Smooth muscle cell (in vitro differentiated cells): ENCODE results near the gene OR4D2. TPM values are rescaled to one million over a fixed set of nuclear protein-coding genes. Genes with fewer than 3 reads are reported as not detected.

Source experiments
- DNase-seq: peaks from one replicate; lab custom pipeline; 2025; ENCODE audit not compliant: unreplicated experiment; lab: John Stamatoyannopoulos, UW
- H2AFZ ChIP-seq: fragments of 200-600 bp; sonication (generic); 2 replicates; pipeline ENCODE4 v1.6.0; 2016; ENCODE audit warnings: antibody characterized with exemption, low read depth, mild to moderate bottlenecking
- H3F3A ChIP-seq: fragments of 200-600 bp; sonication (generic); 2 replicates; pipeline ENCODE4 v1.6.0; 2017; ENCODE audit warnings: antibody characterized with exemption, low read depth
- H3K27ac ChIP-seq: fragments of 200-600 bp; sonication (generic); 2 replicates; pipeline ENCODE4 v1.5.1; 2016; ENCODE audit warnings: low read depth, mild to moderate bottlenecking
- H3K27me3 ChIP-seq: fragments of 200-600 bp; sonication (generic); 2 replicates; pipeline ENCODE4 v1.6.1; 2016; ENCODE audit warnings: low read depth, mild to moderate bottlenecking
- H3K36me3 ChIP-seq: fragments of 200-600 bp; sonication (generic); 2 replicates; pipeline ENCODE4 v1.5.1; 2016; ENCODE audit warnings: low read depth
- H3K4me1 ChIP-seq: fragments of 200-600 bp; sonication (generic); 2 replicates; pipeline ENCODE4 v1.5.1; 2016; ENCODE audit warnings: low read depth
- H3K4me2 ChIP-seq: fragments of 200-600 bp; sonication (generic); 2 replicates; pipeline ENCODE4 v1.6.0; 2016; ENCODE audit warnings: mild to moderate bottlenecking
- H3K4me3 ChIP-seq: fragments of 200-600 bp; sonication (generic); 2 replicates; pipeline ENCODE4 v1.5.1; 2016; ENCODE audit warnings: mild to moderate bottlenecking
- H3K79me2 ChIP-seq: fragments of 200-600 bp; sonication (generic); 2 replicates; pipeline ENCODE4 v1.6.0; 2016; ENCODE audit warnings: low read depth, mild to moderate bottlenecking
- H3K9ac ChIP-seq: fragments of 200-600 bp; sonication (generic); 2 replicates; pipeline ENCODE4 v1.6.0; 2016; ENCODE audit warnings: low read depth
- H3K9me3 ChIP-seq: fragments of 200-600 bp; sonication (generic); replicated peaks from 2 replicates; pipeline ENCODE4 v1.5.1; 2016; ENCODE audit warnings: low read depth
- H4K20me1 ChIP-seq: fragments of 200-600 bp; sonication (generic); 2 replicates; pipeline ENCODE4 v1.6.0; 2016; ENCODE audit warnings: low read depth
- WGBS: methylation state at CpG from one replicate; pipeline ENCODE4 v1.1.7; 2016; ENCODE audit warnings: low lambda C conversion rate; 5-methylcytosine and 5-hydroxymethylcytosine counted together
- polyA plus RNA-seq: library from polyadenylated mRNA; unstranded; fragments of >200 nt; fragmentation: Nextera tagmentation; extraction: Ambion mirVana; gene quantifications from 2 replicates; pipeline ENCODE4 v1.2.1, GENCODE V29; 2016
- total RNA-seq: library from RNA; depleted of rRNA; stranded (reverse); fragments of >200 nt; gene quantifications from 2 replicates; pipeline ENCODE4 v1.2.3, GENCODE V29; 2014
- TF ChIP-seq, protein P1 (sequence below): fragments of 200-600 bp; sonication (generic); IDR thresholded peaks from 2 replicates; pipeline ENCODE4 v1.5.1; 2017; ENCODE audit warnings: borderline replicate concordance, mild to moderate bottlenecking, antibody characterized with exemption; ENCODE audit not compliant: insufficient read depth, poor library complexity, severe bottlenecking

Gene OR4D2
- total and polyA plus RNA-seq, 2 experiments from 2014 or later = not detected

DNA sequence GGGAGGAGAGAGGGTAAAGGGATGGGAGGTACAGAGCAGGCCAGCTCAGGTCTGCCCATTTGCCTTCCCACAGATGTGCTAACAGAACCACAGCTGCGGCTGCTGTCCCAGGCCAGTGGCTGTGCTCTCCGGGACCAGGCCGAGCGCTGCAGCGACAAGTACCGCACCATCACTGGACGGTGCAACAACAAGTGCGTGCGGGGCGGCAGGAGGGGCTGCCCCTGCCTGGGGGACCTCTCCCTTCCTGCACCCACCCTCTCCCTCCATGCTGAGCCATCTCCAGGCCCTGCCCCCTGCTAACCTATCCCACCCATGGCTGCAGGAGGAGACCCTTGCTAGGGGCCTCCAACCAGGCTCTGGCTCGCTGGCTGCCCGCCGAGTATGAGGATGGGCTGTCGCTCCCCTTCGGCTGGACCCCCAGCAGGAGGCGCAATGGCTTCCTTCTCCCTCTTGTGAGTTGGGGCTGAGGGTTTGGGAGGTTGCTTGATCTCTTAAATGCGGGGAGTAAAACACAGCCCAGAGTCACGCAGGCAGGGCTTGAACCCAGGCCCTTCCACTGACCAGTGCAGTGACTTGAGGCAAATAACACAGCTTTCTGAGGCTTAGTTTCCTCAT is 27.0 kb downstream of the OR4D2 start:
- H3K4me2 ChIP-seq = no peak overlapping the region
- TF ChIP-seq, protein P1, sequence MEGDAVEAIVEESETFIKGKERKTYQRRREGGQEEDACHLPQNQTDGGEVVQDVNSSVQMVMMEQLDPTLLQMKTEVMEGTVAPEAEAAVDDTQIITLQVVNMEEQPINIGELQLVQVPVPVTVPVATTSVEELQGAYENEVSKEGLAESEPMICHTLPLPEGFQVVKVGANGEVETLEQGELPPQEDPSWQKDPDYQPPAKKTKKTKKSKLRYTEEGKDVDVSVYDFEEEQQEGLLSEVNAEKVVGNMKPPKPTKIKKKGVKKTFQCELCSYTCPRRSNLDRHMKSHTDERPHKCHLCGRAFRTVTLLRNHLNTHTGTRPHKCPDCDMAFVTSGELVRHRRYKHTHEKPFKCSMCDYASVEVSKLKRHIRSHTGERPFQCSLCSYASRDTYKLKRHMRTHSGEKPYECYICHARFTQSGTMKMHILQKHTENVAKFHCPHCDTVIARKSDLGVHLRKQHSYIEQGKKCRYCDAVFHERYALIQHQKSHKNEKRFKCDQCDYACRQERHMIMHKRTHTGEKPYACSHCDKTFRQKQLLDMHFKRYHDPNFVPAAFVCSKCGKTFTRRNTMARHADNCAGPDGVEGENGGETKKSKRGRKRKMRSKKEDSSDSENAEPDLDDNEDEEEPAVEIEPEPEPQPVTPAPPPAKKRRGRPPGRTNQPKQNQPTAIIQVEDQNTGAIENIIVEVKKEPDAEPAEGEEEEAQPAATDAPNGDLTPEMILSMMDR = no peak
- WGBS = 88% methylated on average over 18 of the region's 18 CpGs
- no peaks in the 10 kb centered on the region for H3F3A ChIP-seq
- H3K9me3 ChIP-seq = no peaks in the 10 kb centered on the region
- no peaks in the 10 kb centered on the region for H3K36me3 ChIP-seq
- H3K79me2 ChIP-seq = no peaks in the 10 kb centered on the region
- no peaks in the 10 kb centered on the region for H4K20me1 ChIP-seq
- H3K9ac ChIP-seq = no peak overlapping the region
- no peak overlapping the region for H3K4me3 ChIP-seq
- DNase-seq = no peak
- peaks cover 17% of the 10 kb centered on the region for H3K27me3 ChIP-seq
- H3K27ac ChIP-seq = no peak overlapping the region
- no peak overlapping the region for H2AFZ ChIP-seq
- H3K4me1 ChIP-seq = no peaks in the 10 kb centered on the region

DNA sequence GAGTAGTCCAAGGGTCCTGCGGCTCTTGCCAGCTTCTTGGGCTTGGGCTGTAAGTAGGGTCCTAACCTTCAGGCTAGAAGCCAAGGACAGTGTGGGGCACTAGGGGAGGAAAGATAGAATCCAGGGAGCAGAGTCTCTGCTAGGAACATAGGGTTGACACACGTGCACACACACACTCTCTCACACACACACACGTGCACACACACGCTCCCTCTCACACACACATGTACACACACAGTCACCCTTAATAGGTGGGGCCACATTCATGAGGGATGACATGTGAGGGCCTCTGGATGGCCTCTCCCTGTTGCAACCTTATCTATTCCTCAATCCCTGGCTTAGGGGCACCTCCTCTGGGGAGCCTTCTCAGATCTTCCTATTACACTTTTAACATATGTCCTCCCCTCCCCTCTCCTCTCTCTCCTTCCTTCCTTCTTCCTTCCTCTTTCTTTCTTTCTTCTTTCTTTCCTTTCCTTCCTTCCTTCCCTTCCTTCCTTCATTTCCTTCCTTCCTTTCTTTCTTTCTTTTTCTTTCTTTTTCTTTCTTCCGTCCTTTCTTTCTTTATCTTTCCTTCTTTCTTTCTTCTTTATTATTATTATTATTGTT is 28.8 kb downstream of the OR4D2 start:
- H4K20me1 ChIP-seq = no peaks in the 10 kb centered on the region
- no peaks in the 10 kb centered on the region for H3K36me3 ChIP-seq
- no peak overlapping the region for H3K4me3 ChIP-seq
- TF ChIP-seq, protein P1 = no peak
- H3K27ac ChIP-seq = no peak overlapping the region
- no peaks in the 10 kb centered on the region for H3K79me2 ChIP-seq
- no peaks in the 10 kb centered on the region for H3K9me3 ChIP-seq
- H3K4me1 ChIP-seq = no peaks in the 10 kb centered on the region
- peaks cover 21% of the 10 kb centered on the region for H3K27me3 ChIP-seq
- H3K9ac ChIP-seq = no peak overlapping the region
- DNase-seq = no peak
- no peak overlapping the region for H3K4me2 ChIP-seq
- H2AFZ ChIP-seq = no peak overlapping the region
- H3F3A ChIP-seq = no peaks in the 10 kb centered on the region
- 99% methylated on average over 5 of the region's 5 CpGs for whole genome bisulfite sequencing

DNA sequence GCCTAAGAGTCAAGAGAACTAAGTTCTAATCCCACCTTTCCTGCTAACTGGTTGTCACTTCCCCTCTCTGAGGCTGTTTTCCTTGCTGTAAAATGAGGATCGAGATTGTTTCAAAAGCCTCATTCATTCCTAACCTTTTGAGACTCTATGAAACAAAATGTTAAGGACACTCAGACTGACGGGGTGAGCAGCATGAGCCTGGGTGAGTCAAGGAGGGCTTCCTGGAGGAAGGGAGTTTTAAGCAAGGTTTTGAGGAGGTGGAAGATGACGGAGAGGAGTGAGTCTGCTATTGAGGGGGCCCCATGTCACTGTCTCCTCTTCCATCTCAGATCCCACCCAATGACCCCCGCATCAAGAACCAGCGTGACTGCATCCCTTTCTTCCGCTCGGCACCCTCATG is 29.8 kb downstream of the OR4D2 start:
- TF ChIP-seq, protein P1 = no peak
- Histone ChIP-seq H3K36me3 (no peaks in the 10 kb centered on the region), H3K4me3 (no peak overlapping the region), H3K27me3 (peaks cover 21% of the 10 kb centered on the region), H3K4me1 (no peaks in the 10 kb centered on the region), H3K9ac (no peak overlapping the region), H4K20me1 (no peaks in the 10 kb centered on the region), H3K27ac (no peak overlapping the region), H3F3A (no peaks in the 10 kb centered on the region), H3K9me3 (no peaks in the 10 kb centered on the region), H2AFZ (no peak overlapping the region), H3K4me2 (no peak overlapping the region), H3K79me2 (no peaks in the 10 kb centered on the region)
- WGBS = 85% methylated on average over 7 of the region's 7 CpGs
- DNase-seq = no peak
